CD4-positive, alpha-beta T cell treated with Interleukin-17A for 4 hours (primary cell): ENCODE measurements around the gene HIPK2.

Source experiments
- DNase-seq: peaks from one replicate; pipeline ENCODE4 v3.0.0-alpha.2; 2020; ENCODE audit warnings: mixed read lengths

Gene HIPK2

GRCh38 chr7:139580435-139580834 is 197.4 kb downstream of the HIPK2 start:
- DNase-seq, result no peak

- no peak for DNase-seq
These were observed 201.4 kb downstream of the HIPK2 start for GRCh38 chr7:139576179-139576973.

- no peak for DNase-seq
These were observed 202.5 kb downstream of the HIPK2 start for GRCh38 chr7:139575338-139575680.

- DNase-seq, result no peak
These were observed 203.0 kb downstream of the HIPK2 start for GRCh38 chr7:139574618-139575337.

GRCh38 chr7:139573871-139574270 is 203.9 kb downstream of the HIPK2 start:
- no peak for DNase-seq

- DNase-seq, result no peak
These were observed 205.0 kb downstream of the HIPK2 start for GRCh38 chr7:139572704-139573385.

GRCh38 chr7:139572071-139572470 is 205.7 kb downstream of the HIPK2 start:
- no peak for DNase-seq

- no peak for DNase-seq
These were observed 206.1 kb downstream of the HIPK2 start for GRCh38 chr7:139571651-139572050.

- no peak for DNase-seq
These were observed 206.6 kb downstream of the HIPK2 start for GRCh38 chr7:139571190-139571589.

- no peak for DNase-seq
These were observed 207.2 kb downstream of the HIPK2 start for GRCh38 chr7:139570626-139571025.

- no peak for DNase-seq
These were observed 207.7 kb downstream of the HIPK2 start for GRCh38 chr7:139570119-139570518.

GRCh38 chr7:139568813-139569490 is 208.8 kb downstream of the HIPK2 start:
- no peak for DNase-seq

- DNase-seq, result no peak
These were observed 209.5 kb downstream of the HIPK2 start for GRCh38 chr7:139568346-139568675.

GRCh38 chr7:139567647-139568345 is 210.0 kb downstream of the HIPK2 start:
- no peak for DNase-seq

- no peak for DNase-seq
These were observed 210.8 kb downstream of the HIPK2 start for GRCh38 chr7:139566736-139567646.

- DNase-seq, result no peak
These were observed 211.7 kb downstream of the HIPK2 start for GRCh38 chr7:139566075-139566474.

- no peak for DNase-seq
These were observed 213.9 kb downstream of the HIPK2 start for GRCh38 chr7:139563856-139564255.

GRCh38 chr7:139562961-139563565 is 214.7 kb downstream of the HIPK2 start:
- no peak for DNase-seq

GRCh38 chr7:139562491-139562890 is 215.3 kb downstream of the HIPK2 start:
- DNase-seq, result no peak

- DNase-seq, result no peak
These were observed 217.1 kb downstream of the HIPK2 start for GRCh38 chr7:139560678-139561077.

- DNase-seq, result no peak
These were observed 217.6 kb downstream of the HIPK2 start for GRCh38 chr7:139560199-139560598.
